ENCODE results near the gene ITGA2B. TPM values are rescaled to one million over a fixed set of nuclear protein-coding genes. Genes with fewer than 3 reads are reported as not detected.
"Not testable (repeated sequence)": the region's sequence is repeated elsewhere in the genome, so short reads cannot be mapped to it uniquely, and the experiment has no call there.

ITGA2B gene
- total and polyA plus RNA-seq, 2 of the 4 experiments (the other 2 are of a cell fraction), result under 0.01 to 0.26 TPM

DNA sequence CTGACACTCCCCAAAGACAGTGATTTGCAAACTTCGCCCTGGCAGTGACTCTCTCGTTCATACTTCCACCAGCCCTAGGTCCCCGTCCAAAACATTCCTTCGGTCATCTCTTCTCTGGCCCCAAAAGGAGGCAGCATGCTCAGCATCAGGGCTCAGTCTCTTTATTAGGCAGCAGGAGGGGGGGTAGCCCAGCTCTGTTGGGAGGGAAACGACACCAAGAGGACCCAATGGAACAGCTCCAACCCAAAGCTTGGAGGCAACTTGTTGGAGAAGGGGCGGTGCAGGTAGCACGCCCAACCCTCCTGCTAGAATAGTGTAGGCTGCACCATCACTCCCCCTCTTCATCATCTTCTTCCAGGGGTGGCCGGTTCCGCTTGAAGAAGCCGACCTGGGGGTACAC lies 17.4 kb downstream of the ITGA2B start:
- no peak overlapping the region for H3K18ac ChIP-seq (ENCODE audit: low read depth, low read length)
- no peak overlapping the region for H3K4ac ChIP-seq (ENCODE audit: low read depth, low read length)
- H3K36me3 ChIP-seq (ENCODE audit: control insufficient read depth, insufficient read depth, low read length), result no peaks in the 10 kb centered on the region
- H2BK120ac ChIP-seq (ENCODE audit: low read depth, low read length), result no peak overlapping the region
- dilution Hi-C loops (cut with HindIII; ENCODE audit: low sequenced_read_pairs, unreplicated experiment) (no loop called here), in situ Hi-C loops (cut with MboI; ENCODE audit: low sequenced_read_pairs) (no loop called here), intact Hi-C loops (cut with micrococcal nuclease) (no loop called here)
- no peak overlapping the region for H3K4me2 ChIP-seq (ENCODE audit: low read depth, low read length)
- no peak for TF ChIP-seq CEBPB (IDR thresholded peaks at IDR 0.05; ENCODE audit: low read depth, low read length)
- TF ChIP-seq SMC3 (IDR thresholded peaks at IDR 0.05; ENCODE audit: low read depth, low read length), result no peak
- TF ChIP-seq, protein P1, sequence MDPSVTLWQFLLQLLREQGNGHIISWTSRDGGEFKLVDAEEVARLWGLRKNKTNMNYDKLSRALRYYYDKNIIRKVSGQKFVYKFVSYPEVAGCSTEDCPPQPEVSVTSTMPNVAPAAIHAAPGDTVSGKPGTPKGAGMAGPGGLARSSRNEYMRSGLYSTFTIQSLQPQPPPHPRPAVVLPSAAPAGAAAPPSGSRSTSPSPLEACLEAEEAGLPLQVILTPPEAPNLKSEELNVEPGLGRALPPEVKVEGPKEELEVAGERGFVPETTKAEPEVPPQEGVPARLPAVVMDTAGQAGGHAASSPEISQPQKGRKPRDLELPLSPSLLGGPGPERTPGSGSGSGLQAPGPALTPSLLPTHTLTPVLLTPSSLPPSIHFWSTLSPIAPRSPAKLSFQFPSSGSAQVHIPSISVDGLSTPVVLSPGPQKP (IDR thresholded peaks at IDR 0.05; ENCODE audit: borderline replicate concordance, low read depth, low read length), result no peak
- peaks cover 2% of the 10 kb centered on the region; the same call in 1 of the 2 replicates for H3K4me1 ChIP-seq (ENCODE audit: control insufficient read depth, insufficient read depth, low read length)
- H2BK5ac ChIP-seq (ENCODE audit: low read depth, low read length, poor library complexity, severe bottlenecking), result no peak overlapping the region
- DNase-seq (no peak), ATAC-seq (ENCODE audit: low read depth) (no peak)
- no peak overlapping the region for H2AK5ac ChIP-seq (ENCODE audit: low read depth, low read length)
- H3K9me1 ChIP-seq (ENCODE audit: insufficient read depth, low read length), result 0 out of 2 replicates have a peak, but pooled peaks cover 5% of the 10 kb centered on the region
- no peak overlapping the region for H4K91ac ChIP-seq (ENCODE audit: insufficient read depth, low read depth, low read length)
- H2AFZ ChIP-seq (replicated peaks; ENCODE audit: low read length, poor library complexity), result no peak overlapping the region
- no peak overlapping the region for H2BK20ac ChIP-seq (ENCODE audit: low read depth, low read length)
- H2BK15ac ChIP-seq (ENCODE audit: low read depth, low read length), result no peak overlapping the region
- H3K9ac ChIP-seq (ENCODE audit: low read depth, low read length), result no peak overlapping the region
- no peak overlapping the region for H4K8ac ChIP-seq (ENCODE audit: low read depth in 2 of 2, low read length in 2 of 2)
- ChIA-PET POLR2A (ENCODE audit: unreplicated experiment) (no interaction called here), CTCF (interaction anchor here (0.9 kb wide), 1 partner anchor 41 kb away, joined by 3 read pairs; no protein-coding TSS in a partner anchor)
- no peak overlapping the region for H3K23ac ChIP-seq (ENCODE audit: low read depth, low read length)
- H3K27ac ChIP-seq (ENCODE audit: insufficient read depth, low read length), result no peak overlapping the region
- H3K9me3 ChIP-seq (ENCODE audit: control insufficient read depth, insufficient read depth, low read length), result no peaks in the 10 kb centered on the region
- WGBS, 2 experiments (ENCODE audit: extremely low coverage in 2 of 2, insufficient read length in 1 of 2), result 82% methylated on average over 2 of the region's 10 CpGs; no CpG with 5 or more reads in 1 of the 2 experiments
- peaks cover 20% of the 10 kb centered on the region for H3K27me3 ChIP-seq (ENCODE audit: control insufficient read depth, insufficient read depth, low read length)
- no peak overlapping the region for H3K4me3 ChIP-seq (ENCODE audit: insufficient read depth, low read depth, low read length)
- peak overlapping the region; percentile 28 for H2AK9ac ChIP-seq (replicated peaks; ENCODE audit: low read depth, low read length, poor library complexity)
- H3K56ac ChIP-seq (ENCODE audit: extremely low read depth, insufficient read depth, low read length), result no peak overlapping the region
- no peak overlapping the region for H4K5ac ChIP-seq (ENCODE audit: low read depth, low read length)
- no peaks in the 10 kb centered on the region for H4K20me1 ChIP-seq (ENCODE audit: insufficient read depth, low read length)
- no peak overlapping the region for H3K14ac ChIP-seq (replicated peaks; ENCODE audit: low read depth, low read length)
- no peaks in the 10 kb centered on the region for H3K79me1 ChIP-seq (ENCODE audit: low read depth in 1 of 2, low read length in 2 of 2)
- BruUV-seq (replicated peaks), result no TSS peak

DNA sequence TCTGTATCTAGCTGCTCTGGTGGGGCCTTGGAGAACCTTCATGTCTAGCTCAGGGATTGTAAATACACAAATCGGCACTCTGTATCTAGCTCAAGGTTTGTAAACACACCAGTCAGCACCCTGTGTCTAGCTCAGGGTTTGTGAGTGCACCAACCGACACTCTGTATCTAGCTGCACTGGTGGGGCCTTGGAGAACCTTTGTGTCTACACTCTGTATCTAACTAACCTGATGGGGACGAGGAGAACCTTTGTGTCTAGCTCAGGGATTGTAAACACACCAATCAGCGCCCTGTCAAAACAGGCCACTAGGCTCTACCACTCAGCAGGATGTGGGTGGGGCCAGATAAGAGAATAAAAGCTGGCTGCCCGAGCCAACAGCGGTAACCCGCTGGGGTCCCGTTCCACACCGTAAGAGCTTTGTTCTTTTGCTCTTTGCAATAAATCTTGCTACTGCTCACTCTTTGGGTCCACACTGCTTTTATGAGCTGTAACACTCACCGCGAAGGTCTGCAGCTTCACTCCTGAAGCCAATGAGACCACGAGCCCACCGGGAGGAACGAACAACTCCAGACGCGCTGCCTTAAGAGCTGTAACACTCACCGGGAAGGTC lies 19.9 kb downstream of the ITGA2B start:
- H3K4me3 ChIP-seq (ENCODE audit: insufficient read depth, low read depth, low read length); H3K56ac ChIP-seq (ENCODE audit: extremely low read depth, insufficient read depth, low read length); CTCF ChIA-PET; H3K23ac ChIP-seq (ENCODE audit: low read depth, low read length); POLR2A ChIA-PET (ENCODE audit: unreplicated experiment); H3K4me2 ChIP-seq (ENCODE audit: low read depth, low read length); H3K79me1 ChIP-seq (ENCODE audit: low read depth in 1 of 2, low read length in 2 of 2); H3K9ac ChIP-seq (ENCODE audit: low read depth, low read length); H3K18ac ChIP-seq (ENCODE audit: low read depth, low read length); H3K27ac ChIP-seq (ENCODE audit: insufficient read depth, low read length); H2BK5ac ChIP-seq (ENCODE audit: low read depth, low read length, poor library complexity, severe bottlenecking); BruUV-seq (replicated peaks); H2BK20ac ChIP-seq (ENCODE audit: low read depth, low read length); H3K14ac ChIP-seq (replicated peaks; ENCODE audit: low read depth, low read length); H4K91ac ChIP-seq (ENCODE audit: insufficient read depth, low read depth, low read length); H2AK9ac ChIP-seq (replicated peaks; ENCODE audit: low read depth, low read length, poor library complexity); dilution Hi-C loops (cut with HindIII; ENCODE audit: low sequenced_read_pairs, unreplicated experiment); H4K8ac ChIP-seq (ENCODE audit: low read depth in 2 of 2, low read length in 2 of 2); H3K9me3 ChIP-seq (ENCODE audit: control insufficient read depth, insufficient read depth, low read length); DNase-seq; H2BK15ac ChIP-seq (ENCODE audit: low read depth, low read length); H2AK5ac ChIP-seq (ENCODE audit: low read depth, low read length); in situ Hi-C loops (cut with MboI; ENCODE audit: low sequenced_read_pairs); H3K9me1 ChIP-seq (ENCODE audit: insufficient read depth, low read length); H4K20me1 ChIP-seq (ENCODE audit: insufficient read depth, low read length); ATAC-seq (ENCODE audit: low read depth); H3K4me1 ChIP-seq (ENCODE audit: control insufficient read depth, insufficient read depth, low read length); H4K5ac ChIP-seq (ENCODE audit: low read depth, low read length); H3K4ac ChIP-seq (ENCODE audit: low read depth, low read length); H2AFZ ChIP-seq (replicated peaks; ENCODE audit: low read length, poor library complexity); intact Hi-C loops (cut with micrococcal nuclease); H2BK120ac ChIP-seq (ENCODE audit: low read depth, low read length); H3K36me3 ChIP-seq (ENCODE audit: control insufficient read depth, insufficient read depth, low read length): not testable (repeated sequence)
- WGBS, 2 experiments (ENCODE audit: extremely low coverage in 2 of 2, insufficient read length in 1 of 2), result 83% methylated on average over 1 of the region's 17 CpGs; no CpG with 5 or more reads in 1 of the 2 experiments
- peaks cover 31% of the 10 kb centered on the region for H3K27me3 ChIP-seq (ENCODE audit: control insufficient read depth, insufficient read depth, low read length)
